ENCODE data around the gene CFAP70.
"Not testable (repeated sequence)": the region's sequence is repeated elsewhere in the genome, so short reads cannot be mapped to it uniquely, and the experiment has no call there.

Gene CFAP70

GRCh38 chr10:73358331-73359279 lies at the start of gene CFAP70:
Gene CFAP70, minus strand, starts transcription at chr10:73358864. Its CDS starts 4,068 bp downstream, at chr10:73354796.
- FAIRE-seq (peak; percentile 88), DNase-seq (ENCODE audit: low spot score) (peak; percentile 92)

GRCh38 chr10:73408061-73408460 lies 49.4 kb upstream of the CFAP70 start:
- FAIRE-seq: peak; percentile 16

GRCh38 chr10:73407495-73407894 lies 48.8 kb upstream of the CFAP70 start:
- no peak for FAIRE-seq
- DNase-seq (ENCODE audit: low spot score): no peak

More at GRCh38 chr10:73408061-73408460, 49.4 kb upstream of the CFAP70 start:
- DNase-seq (ENCODE audit: low spot score): no peak

- FAIRE-seq: no peak
- DNase-seq (ENCODE audit: low spot score): no peak
Observed at GRCh38 chr10:73406846-73407245, 48.2 kb upstream of the CFAP70 start.

- no peak for FAIRE-seq
- DNase-seq (ENCODE audit: low spot score): no peak
Observed at GRCh38 chr10:73405556-73405955, 46.9 kb upstream of the CFAP70 start.

GRCh38 chr10:73404690-73405089 lies 46.0 kb upstream of the CFAP70 start:
- FAIRE-seq: no peak
- DNase-seq (ENCODE audit: low spot score): no peak

- no peak for FAIRE-seq
Observed at GRCh38 chr10:73401636-73402035, 43.0 kb upstream of the CFAP70 start.

GRCh38 chr10:73399063-73399462 lies 40.4 kb upstream of the CFAP70 start:
- FAIRE-seq (no peak), DNase-seq (ENCODE audit: low spot score) (no peak)

More at GRCh38 chr10:73401636-73402035, 43.0 kb upstream of the CFAP70 start:
- DNase-seq (ENCODE audit: low spot score): no peak

- FAIRE-seq (no peak), DNase-seq (ENCODE audit: low spot score) (no peak)
Observed at GRCh38 chr10:73398024-73398423, 39.4 kb upstream of the CFAP70 start.

- not testable (repeated sequence) for DNase-seq (ENCODE audit: low spot score); FAIRE-seq
Observed at GRCh38 chr10:73394325-73394724, 35.7 kb upstream of the CFAP70 start.

GRCh38 chr10:73388228-73388627 lies 29.6 kb upstream of the CFAP70 start:
- FAIRE-seq (no peak), DNase-seq (ENCODE audit: low spot score) (no peak)

GRCh38 chr10:73386583-73386982 lies 27.9 kb upstream of the CFAP70 start:
- DNase-seq (ENCODE audit: low spot score) (no peak), FAIRE-seq (no peak)

- FAIRE-seq (no peak), DNase-seq (ENCODE audit: low spot score) (no peak)
Observed at GRCh38 chr10:73379064-73379748, 20.5 kb upstream of the CFAP70 start.

- DNase-seq (ENCODE audit: low spot score): no peak
- no peak for FAIRE-seq
Observed at GRCh38 chr10:73376679-73377078, 18.0 kb upstream of the CFAP70 start.

GRCh38 chr10:73368238-73368637 lies 9.6 kb upstream of the CFAP70 start:
- DNase-seq (ENCODE audit: low spot score): no peak
- FAIRE-seq: no peak

GRCh38 chr10:73366381-73367298 lies 8.0 kb upstream of the CFAP70 start:
- FAIRE-seq (no peak), DNase-seq (ENCODE audit: low spot score) (no peak)

GRCh38 chr10:73364964-73365363 lies 6.3 kb upstream of the CFAP70 start:
- FAIRE-seq: no peak

GRCh38 chr10:73359492-73359891 lies 828 bp upstream of the CFAP70 start:
- no peak for DNase-seq (ENCODE audit: low spot score)
- FAIRE-seq: no peak

More at GRCh38 chr10:73364964-73365363, 6.3 kb upstream of the CFAP70 start:
- no peak for DNase-seq (ENCODE audit: low spot score)

- FAIRE-seq (no peak), DNase-seq (ENCODE audit: low spot score) (no peak)
Observed at GRCh38 chr10:73357821-73358220, 843 bp downstream of the CFAP70 start.

- FAIRE-seq (no peak), DNase-seq (ENCODE audit: low spot score) (no peak)
Observed at GRCh38 chr10:73357166-73357565, 1.5 kb downstream of the CFAP70 start.

- no peak for DNase-seq (ENCODE audit: low spot score)
- FAIRE-seq: no peak
Observed at GRCh38 chr10:73344269-73344668, 14.4 kb downstream of the CFAP70 start.

All from RCC 7860 (cell line).